PC-3 (cell line): ENCODE measurements around the gene RTP5. TPM values are rescaled to one million over a fixed set of nuclear protein-coding genes. Genes with fewer than 3 reads are reported as not detected.

Source experiments
- ATAC-seq: fragments of 200-7000 bp; cut with Tn5 transposase; 2 replicates; pipeline ENCODE4 v1.9.1; 2020; ENCODE audit warnings: mild to moderate bottlenecking, moderate library complexity
- BruUV-seq: library from RNA; stranded (reverse); fragments of 400-500 nt; replicated peaks from 2 replicates; lab custom pipeline; 2021; lab: Mats Ljungman, UMichigan
- CTCF ChIA-PET: fragments of 300-600 bp; sonication (Branson Sonifier 250); formaldehyde crosslinking; loops from one replicate; lab custom pipeline; 2022; ENCODE audit warnings: antibody characterized with exemption; lab: Charles Lee
- POLR2A ChIA-PET: fragments of 300-600 bp; sonication (Branson Sonifier 250); formaldehyde crosslinking; loops from one replicate; lab custom pipeline; 2022; ENCODE audit warnings: antibody characterized with exemption; ENCODE audit not compliant: unreplicated experiment; lab: Charles Lee
- DNase-seq: peaks from one replicate; pipeline ENCODE4 v3.0.0-alpha.2; 2015
- H2AFZ ChIP-seq: fragments of 300-600 bp; sonication (generic); 2 replicates; pipeline ENCODE4 v1.6.0; 2016; ENCODE audit warnings: antibody characterized with exemption, low read length
- H3F3A ChIP-seq: fragments of 300-600 bp; sonication (generic); one replicate; pipeline ENCODE4 v1.6.0; 2017; ENCODE audit warnings: antibody characterized with exemption, low read length, control low read depth, mild to moderate bottlenecking; ENCODE audit not compliant: unreplicated experiment
- H3K27ac ChIP-seq: fragments of 300-600 bp; sonication (generic); 2 replicates; pipeline ENCODE4 v1.5.1; 2016; ENCODE audit warnings: mild to moderate bottlenecking, low read length
- H3K27me3 ChIP-seq: fragments of 300-600 bp; sonication (generic); 2 replicates; pipeline ENCODE4 v1.6.1; 2016; ENCODE audit warnings: low read length, mixed read lengths
- H3K36me3 ChIP-seq: fragments of 300-600 bp; sonication (generic); 2 replicates; pipeline ENCODE4 v1.6.1; 2016; ENCODE audit warnings: low read depth, mixed run types, low read length, mixed read lengths
- H3K4me1 ChIP-seq: fragments of 300-600 bp; sonication (generic); 2 replicates; pipeline ENCODE4 v1.5.1; 2016; ENCODE audit warnings: low read length; ENCODE audit not compliant: insufficient read depth
- H3K4me2 ChIP-seq: fragments of 300-600 bp; sonication (generic); 2 replicates; pipeline ENCODE4 v1.6.0; 2016; ENCODE audit warnings: low read length
- H3K4me3 ChIP-seq: fragments of 300-600 bp; sonication (generic); 2 replicates; pipeline ENCODE4 v1.5.1; 2016; ENCODE audit warnings: mild to moderate bottlenecking, low read length, mixed read lengths
- H3K79me2 ChIP-seq: fragments of 300-600 bp; sonication (generic); 2 replicates; pipeline ENCODE4 v1.6.1; 2017; ENCODE audit warnings: low read length, mixed read lengths
- H3K9ac ChIP-seq: fragments of 300-600 bp; sonication (generic); 2 replicates; pipeline ENCODE4 v1.6.0; 2016; ENCODE audit warnings: mild to moderate bottlenecking, low read length
- H3K9me2 ChIP-seq: fragments of 300-600 bp; sonication (generic); replicated peaks from 2 replicates; pipeline ENCODE4 v1.6.1; 2016; ENCODE audit warnings: mixed run types, low read length, mixed read lengths
- H3K9me3 ChIP-seq: fragments of 300-600 bp; sonication (generic); 2 replicates; pipeline ENCODE4 v1.6.1; 2016; ENCODE audit warnings: low read length, mixed read lengths
- H4K20me1 ChIP-seq: fragments of 300-600 bp; sonication (generic); 2 replicates; pipeline ENCODE4 v1.6.1; 2016; ENCODE audit warnings: low read length, mixed read lengths
- CTCF ChIP-seq: fragments of 300-600 bp; sonication (generic); conservative IDR thresholded peaks from 2 replicates; pipeline ENCODE4 v1.5.1; 2017; ENCODE audit warnings: antibody characterized with exemption, low read depth, mild to moderate bottlenecking, low read length
- EZH2 ChIP-seq: fragments of 300-600 bp; sonication (generic); IDR thresholded peaks from one replicate; pipeline ENCODE4 v1.6.1; 2017; ENCODE audit warnings: antibody characterized with exemption, mild to moderate bottlenecking, low read length; ENCODE audit not compliant: unreplicated experiment
- EZH2phosphoT487 ChIP-seq: fragments of 300-600 bp; sonication (generic); IDR thresholded peaks from 2 replicates; pipeline ENCODE4 v1.6.1; 2018; ENCODE audit warnings: mild to moderate bottlenecking, antibody characterized with exemption, low read length, borderline replicate concordance
- intact Hi-C: fragments of 100-400 bp; cut with micrococcal nuclease; formaldehyde crosslinking; loops from 2 replicates; pipeline ENCODE4 v1.9.0; 2023
- total RNA-seq: library from RNA; depleted of rRNA; stranded (reverse); fragments of >200 nt; gene quantifications from 2 replicates; pipeline ENCODE4 v1.2.3, GENCODE V29; 2014

RTP5 gene
- total RNA-seq, 1 experiment from 2014 or later, result not detected

DNA sequence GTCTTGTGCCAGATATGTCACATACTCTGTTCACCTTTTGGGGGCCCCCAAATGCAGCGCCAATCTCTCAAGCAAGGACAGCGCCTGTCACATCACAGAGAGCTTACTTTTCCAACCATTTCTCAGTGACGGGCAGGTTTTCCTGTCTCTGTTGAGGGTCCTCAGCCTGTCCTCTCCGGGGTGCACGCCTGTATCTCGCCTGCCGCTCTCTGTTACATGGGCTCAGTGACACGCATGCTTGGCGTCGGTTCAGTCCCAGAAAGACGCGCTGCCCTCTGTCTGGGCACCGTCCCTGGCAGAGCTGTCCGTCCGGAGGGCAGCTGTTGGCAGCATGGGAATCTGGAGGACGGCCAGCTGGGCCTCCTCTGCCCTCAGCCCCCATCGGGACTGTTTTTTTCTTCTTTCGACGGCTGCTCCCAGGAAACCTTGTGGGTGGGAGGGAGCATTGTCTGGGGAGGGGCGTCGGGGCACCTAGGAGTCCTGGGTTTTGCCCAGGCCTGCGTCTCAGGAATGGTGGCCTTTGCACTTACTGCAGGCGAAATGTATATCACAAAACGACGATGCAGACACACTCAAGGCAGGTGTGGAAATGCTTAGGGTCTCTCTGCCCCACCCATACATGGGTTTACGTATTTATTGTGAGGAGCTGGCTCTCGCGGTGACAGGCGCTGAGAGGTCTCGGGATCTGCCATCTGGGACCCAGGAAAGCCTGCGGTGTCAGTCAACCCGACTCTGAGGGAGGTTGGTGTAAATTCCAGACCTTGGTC is 30.9 kb downstream of the RTP5 start:
- Histone ChIP-seq H3K36me3 (no peaks in the 10 kb centered on the region), H3K9me3 (no peaks in the 10 kb centered on the region), H3K27me3 (no peaks in the 10 kb centered on the region), H3K79me2 (no peaks in the 10 kb centered on the region), H2AFZ (no peak overlapping the region), H3K4me3 (no peak overlapping the region), H3K9ac (no peak overlapping the region), H3K4me1 (no peaks in the 10 kb centered on the region), H3K9me2 (no peaks in the 10 kb centered on the region), H3K4me2 (no peak overlapping the region), H3F3A (no peaks in the 10 kb centered on the region), H3K27ac (no peak overlapping the region), H4K20me1 (no peaks in the 10 kb centered on the region)
- CTCF ChIA-PET, result no interaction called here
- no TSS peak for BruUV-seq
- intact Hi-C loops, result no loop called here
- TF ChIP-seq EZH2phosphoT487 (no peak), EZH2 (no peak), CTCF (no peak)
- ATAC-seq, result no peak
- DNase-seq, result no peak
- POLR2A ChIA-PET, result no interaction called here

DNA sequence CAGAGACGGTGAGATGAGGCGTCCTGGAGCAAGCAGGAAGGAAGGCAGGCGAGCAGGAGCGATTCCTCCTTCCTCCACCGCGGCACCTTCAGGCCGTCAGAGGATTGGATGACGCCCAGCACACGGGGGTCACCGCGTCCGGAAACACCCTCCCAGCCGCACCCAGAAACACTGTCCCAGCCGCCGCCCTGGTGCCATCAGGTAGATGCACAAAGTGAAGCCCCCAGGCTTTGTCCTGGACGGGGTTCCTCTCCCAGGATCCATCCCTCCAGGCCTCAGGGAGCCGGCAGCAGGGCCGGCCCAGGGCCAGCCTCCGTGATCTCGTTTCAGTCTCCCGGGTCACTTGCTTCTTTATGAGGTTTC is 31.5 kb downstream of the RTP5 start:
- Histone ChIP-seq H3K4me2 (no peak overlapping the region), H2AFZ (no peak overlapping the region), H3K79me2 (no peaks in the 10 kb centered on the region), H3F3A (no peaks in the 10 kb centered on the region), H3K27ac (no peak overlapping the region), H3K9ac (no peak overlapping the region), H3K9me3 (no peaks in the 10 kb centered on the region), H3K4me3 (no peak overlapping the region), H4K20me1 (no peaks in the 10 kb centered on the region), H3K4me1 (no peaks in the 10 kb centered on the region), H3K36me3 (no peaks in the 10 kb centered on the region), H3K9me2 (no peaks in the 10 kb centered on the region), H3K27me3 (no peaks in the 10 kb centered on the region)
- TF ChIP-seq EZH2 (no peak), CTCF (no peak), EZH2phosphoT487 (no peak)
- DNase-seq, result no peak
- CTCF ChIA-PET, result no interaction called here
- POLR2A ChIA-PET, result no interaction called here
- no TSS peak for BruUV-seq
- ATAC-seq, result no peak
- intact Hi-C loops, result no loop called here
